ENCODE measurements around the gene MRO. TPM values are rescaled to one million over a fixed set of nuclear protein-coding genes. Genes with fewer than 3 reads are reported as not detected.

The MRO gene
- total RNA-seq, 1 donor from 2014 or later = 0.44 TPM

DNA sequence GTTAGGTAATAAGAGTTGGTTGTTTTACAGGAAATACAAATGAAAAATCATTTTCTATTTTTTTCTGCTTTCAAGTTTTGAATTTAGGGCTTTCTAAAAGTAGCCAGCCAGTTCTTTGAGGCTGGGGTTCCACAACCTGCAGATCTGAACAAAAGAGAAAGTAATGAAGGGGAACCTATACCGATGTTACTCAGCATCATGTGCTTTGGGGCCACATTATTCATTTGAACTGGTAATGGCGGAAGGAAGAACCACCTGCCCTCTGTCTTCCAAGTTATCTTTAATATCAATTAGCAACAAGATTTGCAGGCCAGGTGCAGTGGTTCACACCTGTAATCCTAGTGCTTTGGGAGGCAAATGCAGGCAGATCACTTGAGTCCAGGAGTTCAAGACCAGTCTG is 12.9 kb upstream of the MRO start:
- H3K27me3 ChIP-seq (ENCODE audit: low read depth) = no peaks in the 10 kb centered on the region
- H3K36me3 ChIP-seq = no peaks in the 10 kb centered on the region
- intact Hi-C loops (cut with DNase I) = no loop called here
- peaks cover 14% of the 10 kb centered on the region for H3K4me1 ChIP-seq
- no peak overlapping the region for H3K27ac ChIP-seq
- TF ChIP-seq, protein P1, sequence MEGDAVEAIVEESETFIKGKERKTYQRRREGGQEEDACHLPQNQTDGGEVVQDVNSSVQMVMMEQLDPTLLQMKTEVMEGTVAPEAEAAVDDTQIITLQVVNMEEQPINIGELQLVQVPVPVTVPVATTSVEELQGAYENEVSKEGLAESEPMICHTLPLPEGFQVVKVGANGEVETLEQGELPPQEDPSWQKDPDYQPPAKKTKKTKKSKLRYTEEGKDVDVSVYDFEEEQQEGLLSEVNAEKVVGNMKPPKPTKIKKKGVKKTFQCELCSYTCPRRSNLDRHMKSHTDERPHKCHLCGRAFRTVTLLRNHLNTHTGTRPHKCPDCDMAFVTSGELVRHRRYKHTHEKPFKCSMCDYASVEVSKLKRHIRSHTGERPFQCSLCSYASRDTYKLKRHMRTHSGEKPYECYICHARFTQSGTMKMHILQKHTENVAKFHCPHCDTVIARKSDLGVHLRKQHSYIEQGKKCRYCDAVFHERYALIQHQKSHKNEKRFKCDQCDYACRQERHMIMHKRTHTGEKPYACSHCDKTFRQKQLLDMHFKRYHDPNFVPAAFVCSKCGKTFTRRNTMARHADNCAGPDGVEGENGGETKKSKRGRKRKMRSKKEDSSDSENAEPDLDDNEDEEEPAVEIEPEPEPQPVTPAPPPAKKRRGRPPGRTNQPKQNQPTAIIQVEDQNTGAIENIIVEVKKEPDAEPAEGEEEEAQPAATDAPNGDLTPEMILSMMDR (IDR thresholded peaks at IDR 0.05) = no peak
- ATAC-seq (no peak), DNase-seq (no peak)
- no peak overlapping the region for H3K4me3 ChIP-seq
- no peaks in the 10 kb centered on the region for H3K9me3 ChIP-seq

DNA sequence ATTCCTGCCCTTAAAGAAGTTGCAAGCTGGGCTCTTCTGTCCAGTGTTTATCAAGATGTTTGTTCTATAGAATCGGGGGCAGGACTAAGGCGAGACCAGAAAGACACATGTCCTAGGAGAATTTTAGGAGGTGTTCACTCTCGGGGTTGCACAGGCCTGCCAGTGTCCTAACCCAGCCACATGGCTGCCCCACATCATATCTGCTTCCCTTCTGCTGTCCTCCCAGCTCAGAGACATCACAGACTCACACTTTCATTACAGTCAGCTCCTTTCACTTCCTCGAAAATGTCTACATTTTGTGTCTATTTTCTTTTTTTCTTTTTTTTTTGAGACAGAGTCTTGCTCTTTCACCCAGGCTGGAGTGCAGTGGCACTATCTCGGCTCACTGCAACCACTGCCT is 10.7 kb upstream of the MRO start:
- DNase-seq (no peak), ATAC-seq (peak; percentile 54 to 80)
- Histone ChIP-seq H3K4me3 (no peak overlapping the region), H3K27me3 (ENCODE audit: low read depth) (no peaks in the 10 kb centered on the region), H3K36me3 (no peaks in the 10 kb centered on the region), H3K9me3 (no peaks in the 10 kb centered on the region), H3K27ac (peak overlapping the region; percentile 33), H3K4me1 (no peaks in the 10 kb centered on the region)
- TF ChIP-seq, protein P1 (IDR thresholded peaks at IDR 0.05) = no peak
- intact Hi-C loops (cut with DNase I) = no loop called here

DNA sequence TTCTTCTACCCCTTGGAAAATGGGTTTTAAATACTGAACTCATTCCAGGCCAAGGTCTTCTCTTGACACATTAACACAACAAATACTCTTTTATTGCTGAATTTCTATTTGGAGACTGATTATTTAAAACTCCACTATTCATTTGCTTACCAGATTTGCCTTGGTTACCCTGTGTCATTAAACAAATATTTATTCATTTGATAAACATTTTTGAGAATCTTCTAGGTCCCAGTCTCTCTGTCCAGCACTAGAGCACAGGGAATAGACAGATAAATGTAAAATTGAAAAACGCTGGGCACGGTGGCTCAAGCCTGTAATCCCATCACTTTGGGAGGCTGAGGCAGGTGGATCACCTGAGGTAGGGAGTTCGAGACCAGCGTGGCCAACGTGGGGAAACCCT is 9.8 kb upstream of the MRO start:
- no peaks in the 10 kb centered on the region for H3K36me3 ChIP-seq
- TF ChIP-seq, protein P1 (IDR thresholded peaks at IDR 0.05) = no peak
- no peak overlapping the region for H3K27ac ChIP-seq
- ATAC-seq (no peak), DNase-seq (no peak)
- H3K27me3 ChIP-seq (ENCODE audit: low read depth) = no peaks in the 10 kb centered on the region
- H3K4me3 ChIP-seq = no peak overlapping the region
- H3K4me1 ChIP-seq = no peaks in the 10 kb centered on the region
- intact Hi-C loops (cut with DNase I) = no loop called here
- H3K9me3 ChIP-seq = no peaks in the 10 kb centered on the region

DNA sequence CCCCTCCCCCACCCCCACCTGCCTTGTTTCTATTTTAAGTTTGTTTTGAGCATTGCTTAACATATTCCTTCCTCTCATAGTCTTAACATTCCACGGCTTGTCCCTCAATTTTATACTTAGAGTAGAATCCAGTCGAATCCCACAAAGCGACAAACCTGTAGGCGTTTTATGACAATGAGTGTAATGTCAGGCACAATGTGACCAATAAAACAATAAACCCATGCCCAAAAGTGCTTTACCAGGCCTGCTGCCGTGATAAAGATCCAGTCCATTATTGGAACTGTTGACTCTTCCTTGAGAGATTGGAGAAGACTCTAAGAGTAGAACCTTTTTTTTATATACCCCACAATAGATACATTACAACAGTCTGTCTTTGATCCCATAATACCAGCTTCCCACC is 6.2 kb upstream of the MRO start:
- ATAC-seq (no peak), DNase-seq (no peak)
- intact Hi-C loops (cut with DNase I) = no loop called here
- TF ChIP-seq, protein P1 (IDR thresholded peaks at IDR 0.05) = no peak
- Histone ChIP-seq H3K4me3 (no peak overlapping the region), H3K27ac (no peak overlapping the region), H3K27me3 (ENCODE audit: low read depth) (no peaks in the 10 kb centered on the region), H3K9me3 (no peaks in the 10 kb centered on the region), H3K4me1 (peaks cover 4% of the 10 kb centered on the region), H3K36me3 (no peaks in the 10 kb centered on the region)

DNA sequence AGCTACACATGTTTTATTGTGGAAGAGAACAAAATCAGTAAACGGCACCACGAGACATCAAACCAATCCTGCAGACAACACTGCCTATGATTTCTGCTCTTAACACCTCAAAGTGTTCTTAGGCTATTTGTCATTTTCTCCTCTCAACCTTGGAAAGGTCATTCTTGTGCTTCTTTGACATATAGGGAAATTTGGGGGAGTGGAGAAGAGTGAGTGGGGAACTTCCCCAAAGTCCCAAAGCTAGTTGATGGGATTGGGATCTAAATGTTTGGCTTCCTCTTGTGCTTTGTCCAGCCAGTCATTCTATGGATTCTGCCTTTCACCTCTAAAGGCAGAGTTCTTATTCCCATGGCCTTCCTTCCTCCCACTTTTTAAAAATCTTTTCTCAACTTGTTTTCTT is 5.8 kb upstream of the MRO start:
- H3K36me3 ChIP-seq = no peaks in the 10 kb centered on the region
- no peak for DNase-seq
- no peak overlapping the region for H3K4me3 ChIP-seq
- H3K9me3 ChIP-seq = no peaks in the 10 kb centered on the region
- H3K4me1 ChIP-seq = peaks cover 9% of the 10 kb centered on the region
- intact Hi-C loops (cut with DNase I) = no loop called here
- no peak overlapping the region for H3K27ac ChIP-seq
- no peaks in the 10 kb centered on the region for H3K27me3 ChIP-seq (ENCODE audit: low read depth)
- no peak for ATAC-seq
- TF ChIP-seq, protein P1 (IDR thresholded peaks at IDR 0.05) = no peak

DNA sequence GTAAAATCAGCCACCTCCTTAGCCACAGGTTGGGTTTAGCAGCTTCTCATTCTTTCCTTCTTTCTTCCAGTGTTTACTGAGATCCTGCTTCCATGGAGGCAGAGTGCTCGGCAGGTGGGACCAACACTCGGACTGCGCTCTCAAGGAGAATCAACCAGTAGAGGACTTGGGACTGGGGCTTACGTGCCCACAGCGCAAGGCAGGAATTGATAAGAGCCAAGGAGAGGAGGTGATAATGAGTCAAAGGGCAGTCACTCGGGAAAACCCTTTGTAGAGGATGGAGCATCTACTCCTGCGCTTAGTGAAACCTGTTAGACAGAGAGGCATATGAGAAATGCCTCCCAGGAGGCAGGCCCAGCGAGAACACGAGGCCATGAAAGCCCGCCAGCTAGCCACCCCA is 2.9 kb upstream of the MRO start:
- DNase-seq (no peak), ATAC-seq (no peak)
- Histone ChIP-seq H3K36me3 (no peaks in the 10 kb centered on the region), H3K4me3 (no peak overlapping the region), H3K27ac (no peak overlapping the region), H3K9me3 (no peaks in the 10 kb centered on the region), H3K27me3 (ENCODE audit: low read depth) (no peaks in the 10 kb centered on the region), H3K4me1 (peaks cover 26% of the 10 kb centered on the region)
- intact Hi-C loops (cut with DNase I) = no loop called here
- TF ChIP-seq, protein P1 (IDR thresholded peaks at IDR 0.05) = no peak

Measured in lower lobe of right lung (tissue), 2 donors.